Lower lobe of right lung (tissue), 2 donors: Measurements from ENCODE around the gene HSPA12B. TPM values are rescaled to one million over a fixed set of nuclear protein-coding genes. Genes with fewer than 3 reads are reported as not detected.
A peak's percentile ranks its signal among the peaks of the same experiment; 100 is the strongest.

ENCODE experiments used
- ATAC-seq, 2 donors: fragments of 200-7000 bp; cut with Tn5 transposase; one replicate each; pipeline ENCODE4 v1.9.1; 2020 to 2022; ENCODE audit warnings: mild to moderate bottlenecking in 2 of 2, moderate library complexity in 2 of 2
- DNase-seq: peaks from one replicate; pipeline ENCODE4 v3.0.0-alpha.2; 2020
- H3K27ac ChIP-seq: fragments of 200-600 bp; one replicate; pipeline ENCODE4 v1.8.0; 2022
- H3K27me3 ChIP-seq: fragments of 200-600 bp; one replicate; pipeline ENCODE4 v1.8.0; 2022; ENCODE audit warnings: low read depth
- H3K36me3 ChIP-seq: fragments of 200-600 bp; one replicate; pipeline ENCODE4 v1.8.0; 2022; ENCODE audit warnings: mild to moderate bottlenecking
- H3K4me1 ChIP-seq: fragments of 200-600 bp; one replicate; pipeline ENCODE4 v1.8.0; 2022
- H3K4me3 ChIP-seq: fragments of 200-600 bp; one replicate; pipeline ENCODE4 v1.8.0; 2022; ENCODE audit warnings: mild to moderate bottlenecking
- H3K9me3 ChIP-seq: fragments of 200-600 bp; one replicate; pipeline ENCODE4 v1.8.0; 2022
- CTCF ChIP-seq: fragments of 200-600 bp; IDR thresholded peaks from one replicate; pipeline ENCODE4 v1.8.0; 2022; ENCODE audit warnings: antibody characterized with exemption, mild to moderate bottlenecking
- intact Hi-C: fragments of 100-400 bp; cut with DNase I; formaldehyde crosslinking; loops from one replicate; pipeline ENCODE4 v1.11.0; 2022
- total RNA-seq: library from RNA; stranded (reverse); fragmentation: NEBNext Ultra II Directional; extraction: Animal tissue kit (Norgen Biotek cat#: 25700); gene quantifications from one replicate; pipeline ENCODE4 v1.2.1, GENCODE V29; 2021
- donor health status: DM: no; HTN: yes; CAD: no; lungs with severe emphysema.

HSPA12B gene
- total RNA-seq, 1 donor from 2014 or later = 36.9 TPM

GRCh38 chr20:3693376-3693775, 39.1 kb upstream of the HSPA12B start:
- Histone ChIP-seq H3K27ac (no peak overlapping the region), H3K36me3 (no peaks in the 10 kb centered on the region), H3K4me1 (no peaks in the 10 kb centered on the region), H3K9me3 (no peaks in the 10 kb centered on the region), H3K4me3 (no peak overlapping the region), H3K27me3 (no peaks in the 10 kb centered on the region)
- no peak for ATAC-seq
- no peak for DNase-seq
- TF ChIP-seq CTCF = no peak
- intact Hi-C loops = no loop called here

DNA sequence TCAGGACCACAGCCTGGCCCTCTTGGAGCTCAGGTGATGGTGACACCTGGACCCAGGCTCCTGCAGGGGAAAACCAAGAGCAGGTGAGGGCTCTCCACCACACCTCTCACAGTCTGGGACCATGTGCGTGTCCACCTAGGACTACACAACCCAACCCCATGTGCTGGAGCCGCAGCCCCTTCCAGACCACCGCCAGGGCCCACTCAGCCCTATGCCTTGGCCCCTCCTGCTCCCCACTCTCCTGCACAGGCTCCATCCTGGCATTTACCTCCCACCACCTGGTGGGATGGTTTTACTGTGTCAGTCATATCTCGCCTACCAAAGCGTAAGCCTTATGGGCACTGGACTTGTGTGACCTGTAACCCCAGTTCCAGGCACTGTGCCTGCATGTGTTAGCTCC, 37.6 kb upstream of the HSPA12B start:
- Histone ChIP-seq H3K4me3 (no peak overlapping the region), H3K27ac (no peak overlapping the region), H3K27me3 (no peaks in the 10 kb centered on the region), H3K9me3 (no peaks in the 10 kb centered on the region), H3K36me3 (no peaks in the 10 kb centered on the region), H3K4me1 (no peaks in the 10 kb centered on the region)
- intact Hi-C loops = no loop called here
- ATAC-seq = no peak
- no peak for TF ChIP-seq CTCF
- DNase-seq = no peak

- TF ChIP-seq CTCF = peak; percentile 31
- H3K9me3 ChIP-seq = no peaks in the 10 kb centered on the region
- H3K27me3 ChIP-seq = no peaks in the 10 kb centered on the region
- DNase-seq (no peak), ATAC-seq (no peak)
- H3K36me3 ChIP-seq = no peaks in the 10 kb centered on the region
- H3K4me3 ChIP-seq = no peak overlapping the region
- H3K27ac ChIP-seq = no peak overlapping the region
- intact Hi-C loops = no loop called here
- H3K4me1 ChIP-seq = no peaks in the 10 kb centered on the region
These were observed 36.3 kb upstream of the HSPA12B start for GRCh38 chr20:3696200-3696599.

GRCh38 chr20:3696745-3697587, 35.5 kb upstream of the HSPA12B start:
- no peak for TF ChIP-seq CTCF
- H3K4me1 ChIP-seq = no peaks in the 10 kb centered on the region

GRCh38 chr20:3697588-3698305, 34.7 kb upstream of the HSPA12B start:
- Histone ChIP-seq H3K27ac (no peak overlapping the region), H3K36me3 (peaks cover 4% of the 10 kb centered on the region), H3K4me1 (no peaks in the 10 kb centered on the region), H3K4me3 (no peak overlapping the region), H3K27me3 (no peaks in the 10 kb centered on the region), H3K9me3 (no peaks in the 10 kb centered on the region)
- intact Hi-C loops = no loop called here
- ATAC-seq (no peak), DNase-seq (no peak)
- no peak for TF ChIP-seq CTCF

More at GRCh38 chr20:3696745-3697587, 35.5 kb upstream of the HSPA12B start:
- DNase-seq (peak; percentile 21), ATAC-seq (no peak)
- intact Hi-C loops = no loop called here
- no peak overlapping the region for H3K27ac ChIP-seq
- H3K9me3 ChIP-seq = no peaks in the 10 kb centered on the region
- H3K27me3 ChIP-seq = no peaks in the 10 kb centered on the region
- H3K4me3 ChIP-seq = no peak overlapping the region
- peaks cover 4% of the 10 kb centered on the region for H3K36me3 ChIP-seq
